GM18867 (cell line): Measurements from ENCODE around the gene LEKR1.

Source experiments
- ATAC-seq: cut with Tn5 transposase; IDR thresholded peaks from one replicate; pipeline ENCODE4 v1.9.1; 2021; ENCODE audit warnings: mild to moderate bottlenecking, moderate library complexity; ENCODE audit not compliant: unreplicated experiment

Gene LEKR1

GRCh38 chr3:157046520-157046919 is 220.4 kb downstream of the LEKR1 start:
- peak; percentile 69 for ATAC-seq

DNA sequence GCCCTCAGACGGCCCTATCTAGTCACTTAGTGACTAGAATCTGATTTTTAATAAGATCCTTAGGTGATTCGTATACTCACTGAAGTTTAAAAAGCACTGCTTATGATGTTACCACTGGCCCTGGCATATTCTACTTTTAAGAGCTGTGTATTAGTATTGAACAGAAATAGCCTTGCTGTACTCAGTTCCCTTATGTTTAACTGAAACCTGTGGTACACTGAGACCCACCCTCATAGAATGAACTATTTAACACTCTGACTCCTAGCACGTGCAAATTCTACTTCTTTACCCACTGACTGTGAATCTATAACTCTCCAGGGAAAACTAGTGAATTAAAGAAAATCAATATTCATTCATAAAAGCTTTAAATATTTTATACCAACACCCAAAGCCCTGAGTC is 224.9 kb downstream of the LEKR1 start:
- peak; percentile 63 for ATAC-seq

- ATAC-seq, result no peak
Measured at GRCh38 chr3:157051591-157051990, 225.4 kb downstream of the LEKR1 start.

DNA sequence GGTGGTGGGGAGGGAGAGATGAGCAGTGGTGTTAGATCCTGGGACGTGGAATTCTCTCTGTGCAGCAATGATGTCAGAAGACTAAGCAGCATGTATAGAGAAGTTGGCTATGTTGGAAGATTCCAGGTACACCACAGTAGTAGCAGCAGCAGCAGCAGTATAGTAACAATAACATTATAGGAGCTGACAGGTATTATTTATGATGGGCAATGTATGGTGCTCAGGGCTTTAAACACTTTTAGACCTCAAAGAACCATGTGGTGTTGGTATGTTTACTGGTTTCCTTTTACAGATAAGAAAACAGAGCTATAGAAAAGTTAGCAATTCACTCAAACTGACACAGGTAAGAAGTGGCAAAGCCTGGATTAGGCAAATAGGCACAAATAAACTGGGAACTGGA is 229.9 kb downstream of the LEKR1 start:
- ATAC-seq, result no peak

GRCh38 chr3:157058392-157059071 is 232.4 kb downstream of the LEKR1 start:
- ATAC-seq, result no peak

DNA sequence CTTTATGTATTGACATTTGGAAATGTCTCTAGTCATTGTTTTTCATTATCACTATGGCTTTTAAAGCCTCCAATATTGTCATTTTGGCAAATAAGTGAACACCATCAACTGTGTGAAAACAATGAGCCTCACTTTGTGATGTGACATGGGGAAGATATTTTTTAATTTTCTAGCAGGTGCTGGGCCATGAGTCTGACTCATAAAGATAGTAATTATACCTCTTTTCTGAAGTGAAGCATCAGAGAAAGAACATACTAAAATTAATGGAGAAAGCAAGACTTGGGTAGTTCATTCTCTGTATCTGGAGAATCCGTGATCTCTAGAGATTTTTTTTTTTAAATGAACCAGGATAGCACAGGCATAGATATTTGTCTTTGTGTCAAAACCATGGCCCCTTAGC is 233.0 kb downstream of the LEKR1 start:
- peak; percentile 49 for ATAC-seq

DNA sequence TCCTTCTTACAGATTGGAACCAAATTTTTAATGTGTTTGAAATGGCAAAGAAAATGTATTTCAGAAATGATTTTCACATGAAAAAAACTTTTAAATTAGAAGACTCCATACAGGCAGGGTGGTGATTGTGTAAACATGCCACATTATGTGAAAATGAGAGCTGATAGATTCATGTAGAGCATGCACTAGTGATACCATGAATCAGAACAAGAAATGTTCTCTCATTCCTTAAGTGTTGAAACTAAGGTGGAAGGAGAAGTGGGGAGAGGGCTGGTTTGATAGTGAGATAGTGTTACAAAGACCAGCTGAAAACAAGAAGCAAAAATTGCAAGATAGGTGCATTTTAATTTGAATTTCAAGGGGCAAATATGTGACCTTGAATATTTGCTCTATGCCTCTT is 233.5 kb downstream of the LEKR1 start:
- peak; percentile 68 for ATAC-seq

DNA sequence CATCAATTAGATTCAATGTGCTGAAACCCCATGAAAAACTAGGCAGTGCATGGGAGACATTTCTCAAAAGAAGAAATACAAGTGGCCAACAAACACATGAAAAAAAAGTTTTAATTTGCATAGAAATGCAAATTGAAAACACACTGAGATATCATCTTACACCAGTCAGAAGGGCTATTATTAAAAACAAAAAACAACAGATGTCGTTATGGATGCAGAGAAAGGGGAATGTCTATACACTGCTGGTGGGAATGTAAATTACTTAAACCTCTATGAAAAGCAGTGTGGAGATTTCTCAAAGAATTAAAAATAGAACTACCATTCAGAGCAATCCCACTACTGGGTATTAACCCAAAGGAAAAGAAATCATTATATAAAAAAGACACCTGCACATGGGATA is 235.1 kb downstream of the LEKR1 start:
- no peak for ATAC-seq

GRCh38 chr3:157063469-157063868 is 237.3 kb downstream of the LEKR1 start:
- no peak for ATAC-seq

GRCh38 chr3:157063926-157064325 is 237.8 kb downstream of the LEKR1 start:
- ATAC-seq, result peak; percentile 4

DNA sequence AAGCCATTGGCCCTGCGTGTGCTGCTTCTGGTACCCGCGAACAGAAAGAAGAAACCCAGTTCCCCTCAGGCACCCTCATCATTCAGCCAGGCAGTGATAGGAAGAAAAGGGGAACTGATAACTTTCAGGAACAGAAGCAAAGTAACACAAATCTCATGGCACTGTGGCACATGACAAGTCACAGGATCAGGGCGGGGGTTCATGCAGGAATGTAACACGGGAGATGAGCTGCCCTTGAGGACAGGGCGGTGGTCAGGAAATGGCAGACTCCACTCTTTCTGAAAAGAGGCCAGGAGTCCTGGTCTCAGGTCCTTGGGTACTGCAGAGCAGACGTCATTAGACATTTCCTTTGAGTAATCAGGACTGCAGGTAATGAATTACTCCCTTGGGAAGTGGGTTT is 238.2 kb downstream of the LEKR1 start:
- peak; percentile 72 for ATAC-seq

DNA sequence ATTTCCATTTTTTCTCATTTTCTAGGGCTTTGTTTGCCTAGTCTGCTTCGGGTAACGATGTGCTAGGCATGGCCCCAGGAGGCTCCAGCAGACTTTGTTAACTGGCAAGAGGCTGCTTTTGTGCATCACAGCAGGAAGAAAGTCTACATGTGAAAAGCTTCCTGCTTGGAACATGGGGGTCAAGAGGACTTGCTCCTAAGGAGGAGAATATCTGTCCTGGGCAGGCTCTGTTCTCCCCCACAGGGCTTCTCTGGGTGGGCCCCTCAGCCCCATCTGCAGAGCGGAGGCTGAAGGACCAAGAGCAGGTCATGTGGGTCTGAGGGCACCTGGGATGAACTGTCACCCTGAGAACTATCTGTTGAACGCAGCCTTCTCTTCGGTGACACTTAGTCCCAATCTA is 239.0 kb downstream of the LEKR1 start:
- no peak for ATAC-seq

DNA sequence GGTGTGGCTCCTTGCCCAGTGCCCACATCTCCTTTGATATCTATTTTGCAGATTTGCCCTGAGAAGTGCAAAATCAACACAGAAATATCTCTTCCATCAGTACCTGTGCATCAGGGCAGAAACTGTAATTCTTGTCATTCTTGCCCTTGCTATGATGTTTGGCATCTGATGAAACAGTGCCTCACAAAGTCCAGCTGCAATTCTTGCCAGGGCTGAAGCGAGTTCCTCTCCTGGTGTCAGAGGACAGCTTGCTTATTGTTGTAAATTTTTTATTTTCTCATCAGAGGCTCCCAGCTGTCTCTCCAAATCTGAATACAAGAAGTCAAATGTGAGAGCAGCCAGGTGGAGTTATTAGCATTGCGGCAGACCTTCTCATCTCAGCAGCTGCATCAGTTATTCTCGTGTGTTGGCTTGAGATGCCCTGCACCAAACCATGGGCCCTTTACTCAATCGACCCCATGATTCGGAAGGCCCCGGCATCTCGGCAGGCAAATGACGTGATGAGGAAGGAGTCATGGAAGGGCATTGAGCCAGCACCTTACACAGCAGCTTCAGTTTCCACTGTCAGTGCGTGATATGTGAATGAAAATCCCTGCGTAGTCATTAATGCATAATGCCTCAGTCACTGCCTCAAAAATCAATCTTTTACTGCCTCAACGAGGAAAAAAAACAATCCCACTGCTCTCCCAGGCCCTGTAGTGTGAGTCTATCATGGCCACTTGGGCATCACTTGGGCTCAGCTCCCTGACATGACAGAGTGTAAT is 240.4 kb downstream of the LEKR1 start:
- no peak for ATAC-seq

- peak; percentile 77 for ATAC-seq
Measured at GRCh38 chr3:157067114-157067513, 241.0 kb downstream of the LEKR1 start.

- ATAC-seq, result no peak
Measured at GRCh38 chr3:157069406-157069805, 243.3 kb downstream of the LEKR1 start.

- ATAC-seq, result no peak
Measured at GRCh38 chr3:157069846-157070677, 243.9 kb downstream of the LEKR1 start.

- ATAC-seq, result no peak
Measured at GRCh38 chr3:157070678-157070999, 244.5 kb downstream of the LEKR1 start.

DNA sequence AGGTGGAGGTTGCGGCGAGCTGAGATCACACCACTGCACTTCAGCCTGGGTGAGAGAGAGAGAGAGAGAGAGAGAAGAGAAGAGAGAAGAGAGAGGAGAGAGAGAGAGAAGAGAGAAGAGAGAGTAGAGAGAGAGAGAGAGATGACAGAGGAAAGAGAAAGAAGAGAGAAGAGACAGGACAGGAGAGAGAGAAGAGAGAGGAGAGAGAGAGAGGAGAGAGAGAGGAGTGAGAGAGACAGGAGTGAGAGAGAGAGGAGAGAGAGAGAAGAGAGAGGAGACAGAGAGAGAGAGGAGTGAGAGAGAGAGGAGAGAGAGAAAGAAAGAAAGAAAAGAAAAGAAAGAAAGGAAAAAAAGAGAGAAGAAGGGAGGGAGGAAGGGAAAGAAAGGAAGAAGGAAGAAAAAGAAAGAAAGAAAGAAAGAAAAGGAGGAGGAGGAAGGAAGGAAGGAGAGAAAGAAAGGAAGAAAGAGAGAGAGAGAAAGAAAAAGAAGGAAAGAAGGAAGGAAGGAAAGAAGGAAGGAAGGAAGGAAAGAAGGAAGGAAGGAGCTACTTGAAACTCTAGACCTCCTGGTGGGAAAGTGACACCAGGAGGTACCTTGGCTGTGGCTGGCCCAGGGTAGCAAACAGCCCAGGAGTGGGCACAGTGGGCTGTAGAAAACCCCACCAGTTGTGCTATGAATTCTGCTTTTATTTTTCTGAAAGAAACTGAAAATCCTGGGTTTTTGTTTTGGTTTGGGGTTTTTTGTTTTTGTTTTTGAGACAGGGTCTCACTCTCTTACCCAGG is 245.8 kb downstream of the LEKR1 start:
- ATAC-seq, result no peak

GRCh38 chr3:157073810-157074209 is 247.7 kb downstream of the LEKR1 start:
- no peak for ATAC-seq

- no peak for ATAC-seq
Measured at GRCh38 chr3:157074490-157074889, 248.3 kb downstream of the LEKR1 start.

- no peak for ATAC-seq
Measured at GRCh38 chr3:157074981-157075380, 248.8 kb downstream of the LEKR1 start.
